Ishikawa (cell line): ENCODE measurements around the gene MPND.

Source experiments
- CEBPB ChIP-seq: IDR thresholded peaks from 2 replicates; pipeline ENCODE4 v1.6.1; 2012
- CREB1 ChIP-seq: IDR thresholded peaks from 2 replicates; pipeline ENCODE4 v1.6.1; 2012; ENCODE audit warnings: low read depth
- EGR1 ChIP-seq: IDR thresholded peaks from 2 replicates; pipeline ENCODE4 v1.6.1; 2012
- EP300 ChIP-seq: IDR thresholded peaks from 2 replicates; pipeline ENCODE4 v1.6.1; 2012; ENCODE audit warnings: borderline replicate concordance
- FOXM1 ChIP-seq: IDR thresholded peaks from 2 replicates; pipeline ENCODE4 v1.6.1; 2012; ENCODE audit warnings: low read depth, borderline replicate concordance
- NFIC ChIP-seq: IDR thresholded peaks from 2 replicates; pipeline ENCODE4 v1.6.1; 2012
- RAD21 ChIP-seq: IDR thresholded peaks from 2 replicates; pipeline ENCODE4 v1.6.1; 2012; ENCODE audit warnings: low read depth
- TAF1 ChIP-seq: IDR thresholded peaks from 2 replicates; pipeline ENCODE4 v1.6.1; 2012; ENCODE audit warnings: low read depth, mild to moderate bottlenecking
- TCF12 ChIP-seq: IDR thresholded peaks from 2 replicates; pipeline ENCODE4 v1.6.1; 2012; ENCODE audit warnings: low read depth
- TEAD4 ChIP-seq: IDR thresholded peaks from 2 replicates; pipeline ENCODE4 v1.6.1; 2012
- YY1 ChIP-seq: IDR thresholded peaks from 2 replicates; pipeline ENCODE4 v1.6.1; 2012; ENCODE audit warnings: low read depth
- ZBTB7A ChIP-seq: IDR thresholded peaks from 2 replicates; pipeline ENCODE4 v1.6.1; 2012; ENCODE audit warnings: low read depth
- TF ChIP-seq, protein P1 (sequence below): IDR thresholded peaks from 2 replicates; pipeline ENCODE4 v1.6.1; 2012
- TF ChIP-seq, protein P2 (sequence below): IDR thresholded peaks from 2 replicates; pipeline ENCODE4 v1.6.1; 2012; ENCODE audit warnings: low read depth, mild to moderate bottlenecking
- TF ChIP-seq, protein P3 (sequence below): IDR thresholded peaks from 2 replicates; pipeline ENCODE4 v1.6.1; 2012

The MPND gene

DNA sequence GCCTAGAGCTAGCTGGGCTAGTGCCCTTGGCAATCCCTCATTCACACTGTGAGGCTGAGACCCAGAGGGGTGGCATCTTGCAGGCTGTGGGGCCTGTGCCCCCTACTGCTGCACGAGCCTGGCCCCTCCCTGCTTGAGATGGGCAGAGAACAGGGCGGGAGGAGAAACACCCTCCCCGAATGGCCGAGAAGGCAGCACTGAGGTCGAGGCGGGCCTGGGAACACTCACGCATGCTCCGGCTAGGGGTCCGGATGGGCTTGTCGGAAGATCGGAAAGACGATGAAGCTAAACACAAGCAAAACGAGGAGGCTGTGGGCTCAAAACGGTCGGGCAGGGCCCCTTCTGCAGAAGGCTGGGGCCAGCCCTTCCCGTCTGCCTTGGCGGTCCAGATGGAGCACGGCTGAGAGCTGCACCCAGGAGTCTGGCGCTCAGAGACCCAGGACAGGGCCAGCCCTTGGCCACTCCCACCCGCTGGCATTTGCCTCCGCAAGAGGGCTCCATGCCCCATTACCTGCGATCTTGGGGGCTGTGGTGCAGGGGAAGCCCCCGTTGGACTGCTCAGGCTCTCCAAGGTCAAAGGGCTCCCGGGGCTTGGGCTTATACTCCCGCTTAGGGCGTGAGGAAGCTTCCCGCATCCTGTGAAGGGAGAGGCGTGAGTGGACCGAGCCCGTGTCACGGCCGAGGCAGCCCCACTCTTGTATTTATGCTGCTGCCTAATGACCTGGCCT, 18.9 kb downstream of the MPND start:
- no peak for TF ChIP-seq CEBPB
- TF ChIP-seq TCF12: no peak
- TF ChIP-seq FOXM1: no peak
- TF ChIP-seq, protein P1, sequence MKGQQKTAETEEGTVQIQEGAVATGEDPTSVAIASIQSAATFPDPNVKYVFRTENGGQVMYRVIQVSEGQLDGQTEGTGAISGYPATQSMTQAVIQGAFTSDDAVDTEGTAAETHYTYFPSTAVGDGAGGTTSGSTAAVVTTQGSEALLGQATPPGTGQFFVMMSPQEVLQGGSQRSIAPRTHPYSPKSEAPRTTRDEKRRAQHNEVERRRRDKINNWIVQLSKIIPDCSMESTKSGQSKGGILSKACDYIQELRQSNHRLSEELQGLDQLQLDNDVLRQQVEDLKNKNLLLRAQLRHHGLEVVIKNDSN: no peak
- no peak for TF ChIP-seq ZBTB7A
- TF ChIP-seq RAD21: no peak
- TF ChIP-seq YY1: no peak
- TF ChIP-seq CREB1: no peak
- no peak for TF ChIP-seq TEAD4
- TF ChIP-seq, protein P2, sequence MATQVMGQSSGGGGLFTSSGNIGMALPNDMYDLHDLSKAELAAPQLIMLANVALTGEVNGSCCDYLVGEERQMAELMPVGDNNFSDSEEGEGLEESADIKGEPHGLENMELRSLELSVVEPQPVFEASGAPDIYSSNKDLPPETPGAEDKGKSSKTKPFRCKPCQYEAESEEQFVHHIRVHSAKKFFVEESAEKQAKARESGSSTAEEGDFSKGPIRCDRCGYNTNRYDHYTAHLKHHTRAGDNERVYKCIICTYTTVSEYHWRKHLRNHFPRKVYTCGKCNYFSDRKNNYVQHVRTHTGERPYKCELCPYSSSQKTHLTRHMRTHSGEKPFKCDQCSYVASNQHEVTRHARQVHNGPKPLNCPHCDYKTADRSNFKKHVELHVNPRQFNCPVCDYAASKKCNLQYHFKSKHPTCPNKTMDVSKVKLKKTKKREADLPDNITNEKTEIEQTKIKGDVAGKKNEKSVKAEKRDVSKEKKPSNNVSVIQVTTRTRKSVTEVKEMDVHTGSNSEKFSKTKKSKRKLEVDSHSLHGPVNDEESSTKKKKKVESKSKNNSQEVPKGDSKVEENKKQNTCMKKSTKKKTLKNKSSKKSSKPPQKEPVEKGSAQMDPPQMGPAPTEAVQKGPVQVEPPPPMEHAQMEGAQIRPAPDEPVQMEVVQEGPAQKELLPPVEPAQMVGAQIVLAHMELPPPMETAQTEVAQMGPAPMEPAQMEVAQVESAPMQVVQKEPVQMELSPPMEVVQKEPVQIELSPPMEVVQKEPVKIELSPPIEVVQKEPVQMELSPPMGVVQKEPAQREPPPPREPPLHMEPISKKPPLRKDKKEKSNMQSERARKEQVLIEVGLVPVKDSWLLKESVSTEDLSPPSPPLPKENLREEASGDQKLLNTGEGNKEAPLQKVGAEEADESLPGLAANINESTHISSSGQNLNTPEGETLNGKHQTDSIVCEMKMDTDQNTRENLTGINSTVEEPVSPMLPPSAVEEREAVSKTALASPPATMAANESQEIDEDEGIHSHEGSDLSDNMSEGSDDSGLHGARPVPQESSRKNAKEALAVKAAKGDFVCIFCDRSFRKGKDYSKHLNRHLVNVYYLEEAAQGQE: no peak
- no peak for TF ChIP-seq NFIC
- no peak for TF ChIP-seq EGR1
- TF ChIP-seq TAF1: no peak
- no peak for TF ChIP-seq EP300
- TF ChIP-seq, protein P3, sequence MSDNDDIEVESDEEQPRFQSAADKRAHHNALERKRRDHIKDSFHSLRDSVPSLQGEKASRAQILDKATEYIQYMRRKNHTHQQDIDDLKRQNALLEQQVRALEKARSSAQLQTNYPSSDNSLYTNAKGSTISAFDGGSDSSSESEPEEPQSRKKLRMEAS: no peak

DNA sequence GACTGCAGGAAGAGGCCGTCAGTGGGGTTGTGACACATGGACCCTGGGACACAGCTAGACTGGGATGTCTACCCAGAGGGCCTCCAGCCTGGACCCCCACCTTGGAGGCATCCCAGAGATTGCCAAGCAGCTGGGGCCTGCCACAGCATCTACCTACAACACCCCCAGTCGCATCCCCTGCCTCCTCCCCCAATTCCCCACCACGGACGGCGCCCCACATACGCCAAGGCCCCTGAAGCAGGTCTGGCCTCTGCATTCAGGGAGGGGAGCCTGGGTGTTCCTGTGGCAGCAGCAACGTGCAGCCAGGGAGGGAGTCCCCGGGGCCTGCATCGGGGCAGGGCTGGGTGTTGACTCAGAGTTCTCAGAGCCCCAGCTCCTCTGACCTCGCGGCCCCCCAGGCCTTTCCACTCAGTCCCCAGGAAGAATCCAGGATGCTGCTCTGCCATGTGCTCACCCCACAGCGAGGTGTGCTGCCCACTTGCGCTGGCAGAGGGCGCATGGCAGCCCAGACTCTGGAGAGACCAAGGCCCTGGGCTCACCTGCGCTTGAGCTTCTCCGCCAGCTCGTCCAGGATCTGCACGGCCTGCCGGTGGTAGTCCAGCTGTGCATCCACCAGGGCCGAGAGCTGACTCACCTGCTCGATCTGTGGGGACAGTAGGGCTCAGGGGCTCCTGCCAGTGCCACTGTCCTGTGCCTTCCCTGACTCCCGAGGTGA, 19.6 kb downstream of the MPND start:
- TF ChIP-seq RAD21: peak; percentile 27; the same call in 1 of the 2 replicates
- TF ChIP-seq YY1: no peak

DNA sequence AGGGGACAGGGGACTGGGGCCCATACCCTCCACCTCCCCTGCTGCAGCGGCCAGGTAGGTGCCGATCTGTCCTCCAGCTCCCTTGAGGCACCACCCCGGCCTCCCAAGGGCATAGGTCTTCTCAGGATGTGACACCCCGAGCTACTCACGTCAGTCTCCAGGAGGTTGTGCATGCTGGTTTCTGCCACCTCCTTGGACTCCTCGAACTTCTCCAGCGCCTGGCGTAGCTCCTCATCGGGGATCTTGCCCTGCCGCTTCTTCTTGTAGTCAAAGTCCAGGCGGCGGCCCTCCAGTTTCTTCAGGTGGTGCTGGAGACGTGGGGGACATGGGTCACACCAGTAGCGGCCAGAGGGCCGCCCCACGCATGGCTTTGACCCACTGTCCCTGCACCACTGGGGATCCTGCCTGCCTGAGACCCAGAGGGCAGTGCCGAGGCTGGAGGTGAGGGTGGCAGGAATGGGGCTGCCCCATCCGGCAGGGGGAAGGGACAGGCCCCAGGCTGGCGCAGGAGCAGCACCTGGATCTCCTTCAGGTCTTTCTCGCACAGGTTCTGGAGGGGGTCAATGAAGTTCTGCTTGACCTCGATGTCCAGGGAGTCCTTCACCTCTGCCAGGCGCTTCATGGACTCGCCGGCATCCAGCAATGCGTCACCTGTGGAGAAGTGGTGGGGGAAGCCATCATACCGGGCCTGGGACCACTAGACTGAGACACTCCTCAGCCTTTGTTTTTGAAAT, 20.4 kb downstream of the MPND start:
- TF ChIP-seq TCF12 (no peak), ZBTB7A (no peak), RAD21 (no peak), EGR1 (no peak), FOXM1 (no peak), NFIC (no peak), YY1 (no peak), CEBPB (no peak), CREB1 (no peak), TEAD4 (no peak), TAF1 (no peak), EP300 (no peak)
- TF ChIP-seq, protein P3: no peak
- TF ChIP-seq, protein P2: no peak
- TF ChIP-seq, protein P1: no peak

DNA sequence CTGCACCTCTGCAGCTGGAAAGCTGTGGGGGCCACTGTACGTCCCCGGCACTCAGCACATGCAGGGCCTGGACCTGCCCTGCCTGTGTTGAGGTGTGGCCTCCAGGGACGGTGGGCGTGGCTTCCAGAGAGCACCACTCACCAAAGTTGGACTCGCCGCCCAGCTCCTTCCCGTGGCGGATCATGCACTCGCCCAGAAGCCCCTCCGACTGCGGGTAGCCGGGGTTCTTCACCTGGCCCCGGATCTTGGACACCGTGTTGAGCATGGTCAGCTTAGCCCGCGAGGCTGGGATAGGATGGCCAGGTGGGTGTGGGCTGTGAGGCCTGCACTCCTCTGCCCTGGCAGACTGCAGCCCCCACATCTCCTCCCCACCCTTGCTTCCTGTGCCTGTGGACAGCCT, 22.0 kb downstream of the MPND start:
- TF ChIP-seq TAF1 (no peak), YY1 (no peak), EGR1 (no peak), TCF12 (no peak), ZBTB7A (no peak), EP300 (no peak)
- TF ChIP-seq, protein P1: no peak
